ENCODE results near the gene PRB4.
"Not testable (repeated sequence)": the region's sequence is repeated elsewhere in the genome, so short reads cannot be mapped to it uniquely, and the experiment has no call there.

Gene PRB4

DNA sequence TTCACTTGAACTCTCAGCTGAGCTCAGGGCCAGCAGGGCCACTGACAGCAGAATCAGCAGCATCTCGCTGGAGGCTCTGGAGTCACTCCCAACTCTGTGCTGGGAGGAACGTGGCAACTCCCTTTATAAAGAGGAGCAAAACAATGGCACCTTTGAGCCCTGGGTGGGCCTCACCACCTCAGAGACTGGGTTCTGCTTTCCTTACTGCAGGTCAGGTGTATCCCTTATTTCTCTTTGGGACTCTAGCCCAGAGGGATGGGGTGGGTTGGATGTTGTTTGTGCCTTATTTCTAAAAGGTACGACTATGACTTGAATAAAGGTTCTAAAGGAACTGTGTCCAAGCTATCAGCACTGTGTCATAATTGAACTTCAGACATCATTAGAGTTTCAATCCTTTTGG, at the start of gene PRB4:
Gene PRB4 (minus strand): TSS at position 101 of the 400 bp plus-strand sequence. CDS start 38 bp downstream, at position 63.
- DNase-seq = no peak

DNA sequence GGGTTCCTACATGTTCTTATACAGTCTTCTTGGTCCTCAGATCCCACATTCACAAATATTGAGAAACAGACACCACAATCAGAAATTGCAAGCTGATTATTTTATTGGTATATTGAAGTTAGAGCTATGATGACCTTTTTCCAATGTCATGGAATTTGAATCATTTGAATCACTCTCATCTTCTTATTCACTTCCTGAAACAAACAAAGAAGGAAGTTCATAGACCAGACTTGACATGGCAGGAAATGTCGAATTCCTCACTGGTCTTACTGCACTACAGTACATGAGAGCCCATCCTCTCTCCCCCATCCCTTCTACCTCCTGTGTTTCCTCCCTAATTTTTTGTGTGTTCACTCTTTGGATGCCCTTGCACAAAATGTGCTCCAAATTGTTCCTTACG, 41.5 kb upstream of the PRB4 start:
- DNase-seq = not testable (repeated sequence)

DNA sequence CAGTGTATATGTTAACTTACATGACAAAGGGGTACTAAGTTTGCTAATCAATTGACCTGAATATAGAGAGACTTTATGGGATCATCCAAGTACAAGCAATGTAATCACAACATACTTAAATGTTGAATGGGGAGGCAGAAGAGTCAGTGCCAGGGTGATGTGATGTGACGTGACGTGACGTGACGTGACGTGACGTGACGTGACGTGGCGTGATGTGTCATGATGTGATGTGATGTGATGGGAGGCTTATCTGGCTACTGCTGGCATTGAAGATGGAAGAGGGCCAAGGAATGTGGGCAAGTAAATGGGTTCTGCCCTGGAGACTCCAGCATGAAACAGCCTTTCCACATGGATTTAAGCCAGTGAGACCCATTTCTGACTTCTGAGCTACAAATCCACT, 38.2 kb upstream of the PRB4 start:
- DNase-seq = no peak

DNA sequence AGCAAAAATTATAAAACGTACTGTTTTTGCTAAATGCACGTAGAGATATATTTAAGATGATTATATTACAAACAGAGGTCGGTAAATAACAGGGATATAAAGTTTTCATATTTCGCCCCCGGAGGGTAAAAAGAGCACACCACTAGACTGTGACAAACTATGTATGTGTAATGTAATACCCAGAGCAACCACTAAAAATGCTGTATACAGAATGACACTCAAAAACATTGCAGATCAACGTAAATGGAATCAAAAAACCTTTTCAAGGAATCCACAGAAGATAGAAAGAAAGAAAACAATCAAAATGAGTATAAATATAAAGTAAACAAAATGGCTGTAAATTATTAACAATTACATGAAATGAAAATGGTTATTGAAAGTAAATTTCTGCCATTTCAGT, 37.6 kb upstream of the PRB4 start:
- no peak for DNase-seq

DNA sequence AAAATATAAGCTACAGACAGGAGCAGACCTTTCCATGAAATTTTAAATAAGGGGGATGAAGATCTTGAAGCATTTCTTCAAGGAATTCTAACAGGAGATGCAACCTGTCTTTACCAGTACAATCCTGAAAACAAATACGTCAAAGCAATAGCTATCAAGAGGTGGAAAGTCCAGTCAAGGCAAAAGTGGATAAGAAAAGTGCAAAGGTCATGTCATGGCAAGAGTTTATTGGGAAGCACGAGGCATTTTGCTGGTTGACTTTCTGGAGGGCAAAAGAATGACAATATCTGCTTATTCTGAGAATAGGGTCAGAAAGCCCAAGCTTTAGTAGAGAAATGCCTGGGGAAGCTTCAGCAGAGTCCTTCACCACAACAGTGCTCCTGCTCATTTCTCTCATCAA, 34.3 kb upstream of the PRB4 start:
- DNase-seq = no peak

DNA sequence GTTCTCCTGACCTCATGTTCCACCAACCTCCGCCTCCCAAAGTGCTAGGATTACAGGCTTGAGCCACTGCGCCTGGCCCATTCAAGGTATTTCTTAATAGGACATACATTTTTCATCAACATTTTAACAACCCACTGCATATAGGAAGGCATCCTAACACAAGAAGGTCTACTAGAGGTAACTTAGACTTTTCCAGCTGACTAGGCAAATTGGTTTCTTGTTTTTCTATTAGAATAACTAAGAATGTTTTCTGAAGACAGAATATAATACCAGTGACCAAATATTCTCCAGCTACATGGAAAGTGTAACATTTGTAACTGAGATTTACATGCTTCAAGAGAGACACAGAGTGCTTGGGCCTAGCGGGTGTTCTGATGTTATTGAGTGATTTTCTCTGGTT, 14.2 kb upstream of the PRB4 start:
- DNase-seq = no peak

DNA sequence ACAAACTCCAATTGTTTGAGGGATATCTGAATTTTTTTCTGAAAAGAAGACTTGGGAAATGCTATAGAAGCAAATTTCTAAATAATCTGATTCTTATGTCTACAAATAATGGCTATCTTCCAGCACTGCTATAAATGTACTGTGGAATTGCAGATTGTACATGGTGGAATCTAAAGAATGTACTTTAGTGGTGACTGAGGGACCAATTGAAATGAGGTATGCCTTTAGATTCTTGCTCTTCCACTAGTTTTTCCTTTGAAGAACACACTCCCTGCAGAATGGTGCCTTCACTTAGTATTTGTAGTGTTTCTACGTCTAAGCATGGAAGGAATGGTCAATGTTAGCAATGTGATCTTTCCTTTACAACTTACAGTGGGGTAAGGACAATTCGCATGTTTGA, 11.7 kb upstream of the PRB4 start:
- no peak for DNase-seq

DNA sequence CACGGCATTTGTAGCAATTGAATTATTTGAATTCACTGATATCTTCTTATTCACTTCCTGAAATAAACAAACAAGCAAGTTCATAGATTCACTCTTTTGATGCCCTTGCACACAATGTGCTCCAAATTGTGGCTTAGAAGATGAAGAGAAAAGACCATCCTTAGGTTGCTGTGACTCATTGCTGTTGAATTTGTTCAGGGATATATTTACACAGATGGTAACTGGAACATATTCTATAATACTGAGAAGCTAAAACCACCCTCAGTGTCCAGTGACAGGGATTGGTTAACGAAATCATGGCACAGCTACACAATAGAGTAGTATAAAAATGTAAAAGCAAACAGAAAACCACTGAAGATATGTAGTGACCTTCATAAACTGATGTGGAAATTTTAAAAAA, 3.1 kb downstream of the PRB4 start:
- no peak for DNase-seq

DNA sequence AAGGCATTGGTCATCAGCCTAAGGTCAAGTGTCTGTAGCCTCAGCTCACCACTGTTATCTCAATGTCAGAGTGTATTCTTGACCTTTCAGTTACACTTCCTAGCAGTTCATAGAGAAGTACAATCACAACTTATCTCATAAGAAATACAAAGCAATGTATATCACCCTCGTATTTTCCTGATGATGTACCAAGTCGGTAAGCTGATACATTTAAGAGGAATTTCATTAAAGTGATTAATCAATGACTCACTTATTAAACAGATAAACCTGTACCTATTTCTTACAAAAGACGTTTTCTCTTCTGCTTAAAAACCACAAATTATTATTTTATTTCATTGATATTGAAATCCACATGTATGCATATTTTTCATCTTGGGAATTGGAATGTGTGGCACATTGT, 36.8 kb downstream of the PRB4 start:
- DNase-seq = no peak

DNA sequence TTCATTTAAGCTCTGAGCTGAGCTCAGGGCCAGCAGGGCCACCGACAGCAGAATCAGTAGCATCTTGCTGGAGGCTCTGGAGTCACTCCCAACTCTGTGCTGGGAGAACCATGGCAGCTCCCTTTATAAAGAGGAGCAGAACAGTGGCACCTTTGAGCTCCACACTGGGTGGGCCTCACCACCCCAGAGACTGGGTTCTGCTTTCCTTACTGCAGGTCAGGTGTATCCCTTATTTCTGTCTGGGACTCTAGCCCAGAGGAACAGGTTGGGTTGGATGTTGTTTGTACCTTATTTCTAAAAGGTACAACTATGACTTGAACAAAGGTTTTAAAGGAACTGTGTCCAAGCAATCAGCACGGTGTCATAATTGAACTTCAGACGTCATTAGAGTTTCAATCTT, 40.6 kb downstream of the PRB4 start, which contains the start of gene PRB3:
Gene PRB3 (minus strand): TSS at position 101 of the 400 bp plus-strand sequence. CDS start 38 bp downstream, at position 63.
- DNase-seq = no peak

DNA sequence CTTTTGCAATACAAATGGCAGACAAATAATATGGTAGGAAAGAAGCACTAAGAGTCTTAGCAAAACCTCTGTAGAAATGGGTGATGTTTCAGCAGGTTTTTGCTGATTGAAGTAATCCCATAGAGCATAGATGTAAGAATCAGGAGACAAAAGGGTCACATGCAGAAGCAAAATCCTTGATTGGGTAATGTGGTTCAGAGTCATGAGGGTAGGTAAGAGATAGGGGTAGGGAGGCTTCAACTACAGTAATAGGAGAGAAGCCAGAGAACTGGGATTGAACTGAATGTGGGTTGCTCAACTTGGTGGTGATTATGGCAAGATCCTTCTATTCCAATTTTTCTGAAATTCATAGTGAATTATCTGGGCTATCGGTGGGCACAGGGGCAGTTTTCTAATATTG, 45.7 kb downstream of the PRB4 start:
- no peak for DNase-seq
